Testis (tissue), 5 donors: ENCODE measurements around the gene DLX2. TPM values are rescaled to one million over a fixed set of nuclear protein-coding genes. Genes with fewer than 3 reads are reported as not detected.
"Not testable (repeated sequence)": the region's sequence is repeated elsewhere in the genome, so short reads cannot be mapped to it uniquely, and the experiment has no call there.

ENCODE experiments used
- DNase-seq: peaks from one replicate; pipeline ENCODE4 v3.0.0-alpha.2; 2019
- H3K27ac ChIP-seq, 2 donors: fragments of 200-600 bp; sonication (generic); one replicate each; pipeline ENCODE4 v1.5.1; 2019
- H3K27me3 ChIP-seq: fragments of 200-600 bp; sonication (generic); one replicate; pipeline ENCODE4 v1.5.1; 2019
- H3K36me3 ChIP-seq: fragments of 200-600 bp; sonication (generic); one replicate; pipeline ENCODE4 v1.5.1; 2017; ENCODE audit warnings: low read depth; ENCODE audit errors: missing control alignments
- H3K4me1 ChIP-seq: fragments of 200-600 bp; sonication (generic); one replicate; pipeline ENCODE4 v1.5.1; 2019
- H3K4me3 ChIP-seq, 2 donors: fragments of 200-600 bp; sonication (generic); one replicate each; pipeline ENCODE4 v1.5.1; 2017 to 2019
- H3K9me3 ChIP-seq: fragments of 200-600 bp; sonication (generic); one replicate; pipeline ENCODE4 v1.5.1; 2017
- CTCF ChIP-seq, 3 experiments: fragments of 450-650 bp in 2 of 3; fragments of 200-600 bp in 1 of 3; sonication (generic) in 1 of 3; IDR thresholded peaks; one replicate each; pipeline ENCODE4 v1.5.1; 2016 to 2019; ENCODE audit warnings: antibody characterized with exemption in 3 of 3, mild to moderate bottlenecking in 2 of 3, moderate library complexity in 1 of 3
- POLR2A ChIP-seq: fragments of 450-650 bp; IDR thresholded peaks from one replicate; pipeline ENCODE4 v1.6.1; 2017; ENCODE audit warnings: antibody characterized with exemption, mild to moderate bottlenecking, moderate library complexity
- WGBS, 2 donors: methylation state at CpG; one replicate each; pipeline ENCODE4 v1.1.5; 2018; 5-methylcytosine and 5-hydroxymethylcytosine counted together
- intact Hi-C: fragments of 100-400 bp; cut with DNase I; formaldehyde crosslinking; loops from one replicate; pipeline ENCODE4 v1.15.1; 2023; ENCODE audit warnings: low total_unique reads
- long read RNA-seq, 2 donors: transcript quantifications; one replicate each; lab custom pipeline, GENCODE V29; 2026
- polyA plus RNA-seq: library from polyadenylated mRNA; stranded (reverse); fragments of 350-450 nt; fragmentation: Illumina TruSeq; extraction: RNeasy Lipid Tissue Mini Kit (QIAGEN cat#74804); gene quantifications from one replicate; pipeline ENCODE4 v1.2.3, GENCODE V29; 2014; ENCODE audit warnings: low read depth, low replicate concordance; ENCODE audit not compliant: insufficient read depth
- total RNA-seq, 2 donors: library from RNA; depleted of rRNA; stranded (reverse); fragments of >200 nt; gene quantifications; one replicate each; pipeline ENCODE4 v1.2.3, GENCODE V29; 2016

The DLX2 gene
- total RNA-seq (1 to 10 TPM in 1 of 2 donors, under 1 TPM in 1; 0.99 to 1.1 TPM), polyA plus RNA-seq (0.29 TPM)
- long read RNA-seq, donor 1, result 0 reads
- long read RNA-seq, donor 2, result 0 reads

GRCh38 chr2:172102391-172103359 is at the start of gene DLX2:
TSS of gene DLX2 (minus strand) at chr2:172102900. CDS start at chr2:172102538, 362 bp downstream.
- no peak within 1 kb of the TSS for H3K27ac ChIP-seq
- intact Hi-C loops, result loop anchor here (10.0 kb wide), 2 partner anchors 288 to 418 kb away; partner anchors contain the start of gene DYNC1I2
- peak within 1 kb of the TSS; percentile 43 to 61 for H3K4me3 ChIP-seq
- no peaks in the 10 kb centered on the region for H3K9me3 ChIP-seq
- WGBS, 2 donors, result 2 to 3% methylated on average over 10 to 66 of the region's 74 CpGs
- peaks cover 7% of the 10 kb centered on the region for H3K27me3 ChIP-seq
- peaks cover 23% of the 10 kb centered on the region for H3K4me1 ChIP-seq
- H3K36me3 ChIP-seq, result no peaks in the 10 kb centered on the region
- TF ChIP-seq CTCF (IDR thresholded peaks at IDR 0.05) (no peak), POLR2A (no peak)
- peak; percentile 92 for DNase-seq

- H3K27ac ChIP-seq, result no peak overlapping the region
- no peaks in the 10 kb centered on the region for H3K4me1 ChIP-seq
- no peak for DNase-seq
- H3K27me3 ChIP-seq, result no peaks in the 10 kb centered on the region
- no peak overlapping the region for H3K4me3 ChIP-seq
- no peaks in the 10 kb centered on the region for H3K36me3 ChIP-seq
- 83 to 84% methylated on average over 11 of the region's 11 CpGs for WGBS, 2 donors
- no peaks in the 10 kb centered on the region for H3K9me3 ChIP-seq
- intact Hi-C loops, result no loop called here
- TF ChIP-seq POLR2A (no peak), CTCF (IDR thresholded peaks at IDR 0.05) (no peak)
Observed at GRCh38 chr2:172147944-172148650, 45.4 kb upstream of the DLX2 start.

GRCh38 chr2:172143817-172144216 is 41.1 kb upstream of the DLX2 start:
- TF ChIP-seq CTCF (IDR thresholded peaks at IDR 0.05) (no peak), POLR2A (no peak)
- no peak for DNase-seq
- Histone ChIP-seq H3K9me3 (no peaks in the 10 kb centered on the region), H3K36me3 (no peaks in the 10 kb centered on the region), H3K27me3 (no peaks in the 10 kb centered on the region), H3K4me1 (no peaks in the 10 kb centered on the region), H3K4me3 (no peak overlapping the region), H3K27ac (no peak overlapping the region)
- intact Hi-C loops, result no loop called here

GRCh38 chr2:172138727-172139126 is 36.0 kb upstream of the DLX2 start:
- H3K27ac ChIP-seq, H3K9me3 ChIP-seq, H3K4me1 ChIP-seq, H3K36me3 ChIP-seq, H3K27me3 ChIP-seq, DNase-seq, H3K4me3 ChIP-seq, intact Hi-C loops: not testable (repeated sequence)
- WGBS, 2 donors, result 84 to 86% methylated on average over 1 of the region's 1 CpG

GRCh38 chr2:172137943-172138342 is 35.2 kb upstream of the DLX2 start:
- no peaks in the 10 kb centered on the region for H3K27me3 ChIP-seq
- intact Hi-C loops, result no loop called here
- no peak for DNase-seq
- no peak overlapping the region for H3K4me3 ChIP-seq
- no peaks in the 10 kb centered on the region for H3K36me3 ChIP-seq
- 76 to 87% methylated on average over 2 of the region's 2 CpGs for WGBS, 2 donors
- H3K27ac ChIP-seq, result no peak overlapping the region
- H3K9me3 ChIP-seq, result no peaks in the 10 kb centered on the region
- no peaks in the 10 kb centered on the region for H3K4me1 ChIP-seq
- no peak for TF ChIP-seq CTCF (IDR thresholded peaks at IDR 0.05)
- TF ChIP-seq POLR2A, result no peak
